ENCODE data around the gene OBSCN.
"Not testable (repeated sequence)": the region's sequence is repeated elsewhere in the genome, so short reads cannot be mapped to it uniquely, and the experiment has no call there.

OBSCN gene

DNA sequence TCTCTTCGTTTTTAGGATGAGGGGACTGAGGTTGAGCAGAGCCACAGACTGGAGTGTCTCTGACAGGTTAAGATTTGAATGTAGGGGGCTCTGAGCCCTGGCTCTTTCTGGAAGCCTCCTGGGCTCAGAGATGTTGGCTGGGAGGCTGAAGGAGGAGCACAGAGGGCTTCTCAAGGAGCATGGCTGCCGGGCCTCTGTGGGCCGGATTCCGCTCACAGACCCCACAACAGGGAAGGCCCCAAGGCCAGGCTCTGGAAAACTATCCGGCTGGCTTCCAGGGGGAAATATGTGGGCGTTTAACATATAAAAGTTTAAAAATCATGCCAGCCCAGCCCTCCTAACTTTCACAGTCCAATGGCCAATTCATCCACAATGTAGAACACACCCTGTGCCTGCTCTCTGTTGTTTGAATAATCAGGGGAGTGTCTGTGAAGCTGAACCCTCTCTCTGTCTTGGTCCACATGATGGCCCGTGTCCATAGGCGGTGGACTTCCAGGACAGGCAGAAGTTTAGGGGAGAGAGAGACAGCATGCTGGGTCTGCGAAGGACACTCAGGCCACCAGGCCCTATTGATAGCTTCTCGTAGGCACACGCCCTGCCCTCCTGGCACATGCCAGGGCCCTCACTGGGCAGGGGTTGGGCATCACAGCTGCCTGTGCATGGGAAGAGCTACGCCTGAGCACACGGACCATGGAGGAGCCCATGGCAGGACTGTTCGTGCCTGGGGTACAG, 10.8 kb downstream of the OBSCN start:
- no peak overlapping the region for H3K27ac ChIP-seq
- TF ChIP-seq, protein P1, sequence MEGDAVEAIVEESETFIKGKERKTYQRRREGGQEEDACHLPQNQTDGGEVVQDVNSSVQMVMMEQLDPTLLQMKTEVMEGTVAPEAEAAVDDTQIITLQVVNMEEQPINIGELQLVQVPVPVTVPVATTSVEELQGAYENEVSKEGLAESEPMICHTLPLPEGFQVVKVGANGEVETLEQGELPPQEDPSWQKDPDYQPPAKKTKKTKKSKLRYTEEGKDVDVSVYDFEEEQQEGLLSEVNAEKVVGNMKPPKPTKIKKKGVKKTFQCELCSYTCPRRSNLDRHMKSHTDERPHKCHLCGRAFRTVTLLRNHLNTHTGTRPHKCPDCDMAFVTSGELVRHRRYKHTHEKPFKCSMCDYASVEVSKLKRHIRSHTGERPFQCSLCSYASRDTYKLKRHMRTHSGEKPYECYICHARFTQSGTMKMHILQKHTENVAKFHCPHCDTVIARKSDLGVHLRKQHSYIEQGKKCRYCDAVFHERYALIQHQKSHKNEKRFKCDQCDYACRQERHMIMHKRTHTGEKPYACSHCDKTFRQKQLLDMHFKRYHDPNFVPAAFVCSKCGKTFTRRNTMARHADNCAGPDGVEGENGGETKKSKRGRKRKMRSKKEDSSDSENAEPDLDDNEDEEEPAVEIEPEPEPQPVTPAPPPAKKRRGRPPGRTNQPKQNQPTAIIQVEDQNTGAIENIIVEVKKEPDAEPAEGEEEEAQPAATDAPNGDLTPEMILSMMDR (conservative IDR thresholded peaks at IDR 0.05) = no peak

DNA sequence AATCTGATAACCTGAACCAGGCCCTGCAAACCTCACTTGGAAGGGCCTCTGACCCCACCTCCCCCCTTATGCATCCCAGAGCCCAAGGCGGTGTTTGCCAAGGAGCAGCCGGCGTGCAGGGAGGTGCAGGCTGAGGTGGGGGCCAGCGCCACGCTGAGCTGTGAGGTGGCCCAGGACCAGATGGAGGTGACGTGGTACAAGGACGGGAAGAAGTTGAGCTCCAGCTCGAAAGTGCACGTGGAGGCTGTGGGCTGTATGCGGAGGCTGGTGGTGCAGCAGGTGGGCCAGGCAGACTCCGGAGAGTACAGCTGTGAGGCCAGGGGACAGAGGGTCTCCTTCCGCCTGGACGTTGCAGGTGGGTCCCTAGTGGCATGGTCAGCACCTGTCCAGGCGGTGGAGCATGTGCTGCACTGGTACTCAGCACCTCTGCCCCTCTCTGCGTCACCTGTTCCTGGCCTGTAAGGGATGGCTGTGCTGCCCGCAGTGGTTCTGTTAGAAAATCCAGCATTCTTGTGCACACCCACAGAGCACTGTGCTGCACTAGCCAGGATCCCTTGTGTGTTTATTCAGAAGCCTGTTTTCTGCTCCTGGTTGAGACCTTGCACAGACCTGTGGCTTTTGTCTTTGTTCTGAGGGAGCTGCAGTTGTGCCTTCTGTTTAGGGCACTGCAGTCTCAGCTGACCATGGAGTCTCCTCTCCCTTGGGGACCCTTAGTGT, 11.6 kb downstream of the OBSCN start:
- H3K27ac ChIP-seq = no peak overlapping the region
- TF ChIP-seq, protein P1 (conservative IDR thresholded peaks at IDR 0.05) = no peak

DNA sequence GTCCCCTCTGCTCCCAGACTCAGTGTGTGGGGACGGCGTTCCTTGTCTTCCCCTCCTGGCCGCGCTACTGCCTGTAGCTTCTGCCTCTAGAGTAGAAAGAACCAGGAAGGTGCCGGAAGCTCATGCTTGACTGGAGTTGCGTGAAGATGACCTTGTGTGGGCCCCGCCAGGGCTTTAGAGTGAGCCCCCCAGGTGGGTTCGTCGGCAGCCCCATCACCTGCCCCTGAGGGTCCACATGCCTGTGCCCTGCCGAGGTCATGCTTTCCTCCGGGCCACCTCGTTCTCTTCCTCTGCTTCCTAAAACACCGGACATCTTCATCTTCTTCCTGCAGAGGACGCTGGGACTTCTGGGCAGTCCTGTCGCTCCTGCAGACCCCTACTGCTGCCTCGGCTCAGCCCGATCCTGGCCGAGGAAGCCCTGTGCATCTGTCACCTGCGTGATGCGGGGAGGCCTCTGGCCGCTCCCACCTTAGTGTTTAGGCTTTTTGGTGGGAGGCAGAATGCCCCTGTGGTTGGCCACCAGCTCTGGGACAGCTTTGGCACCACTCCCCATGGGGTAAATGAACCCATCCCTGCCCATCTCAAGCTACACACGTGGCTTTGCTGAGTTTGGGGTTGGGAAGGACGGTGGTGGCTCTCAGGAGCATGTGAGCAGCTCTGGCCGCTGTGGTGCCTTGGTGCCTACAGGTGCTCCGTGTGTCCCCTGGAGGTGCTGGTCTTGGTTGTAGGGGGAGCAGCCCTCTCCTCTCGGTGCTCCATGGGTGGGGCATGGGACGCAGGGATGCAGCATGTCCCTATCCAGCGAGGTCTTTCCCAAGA, 12.3 kb downstream of the OBSCN start:
- no peak overlapping the region for H3K27ac ChIP-seq
- TF ChIP-seq, protein P1 (conservative IDR thresholded peaks at IDR 0.05) = no peak

DNA sequence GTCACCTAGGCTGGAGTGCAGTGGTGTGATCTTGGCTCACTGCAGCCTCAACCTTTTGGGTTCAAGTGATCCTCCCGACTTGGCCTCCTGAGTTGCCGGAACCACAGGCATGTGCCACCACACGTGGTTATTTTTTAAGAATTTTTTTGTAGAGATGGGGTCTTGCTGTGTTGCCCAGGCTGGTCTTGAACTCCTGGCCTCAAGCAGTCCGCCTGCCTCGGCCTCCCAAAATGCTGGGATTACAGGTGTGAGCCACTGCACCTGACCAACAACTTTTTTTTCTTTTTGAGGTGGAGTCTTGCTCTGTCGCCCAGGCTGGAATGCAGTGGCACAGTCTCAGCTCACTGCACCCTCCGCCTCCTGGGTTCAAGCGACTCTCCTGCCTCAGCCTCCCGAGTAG, 13.3 kb downstream of the OBSCN start:
- not testable (repeated sequence) for H3K27ac ChIP-seq

DNA sequence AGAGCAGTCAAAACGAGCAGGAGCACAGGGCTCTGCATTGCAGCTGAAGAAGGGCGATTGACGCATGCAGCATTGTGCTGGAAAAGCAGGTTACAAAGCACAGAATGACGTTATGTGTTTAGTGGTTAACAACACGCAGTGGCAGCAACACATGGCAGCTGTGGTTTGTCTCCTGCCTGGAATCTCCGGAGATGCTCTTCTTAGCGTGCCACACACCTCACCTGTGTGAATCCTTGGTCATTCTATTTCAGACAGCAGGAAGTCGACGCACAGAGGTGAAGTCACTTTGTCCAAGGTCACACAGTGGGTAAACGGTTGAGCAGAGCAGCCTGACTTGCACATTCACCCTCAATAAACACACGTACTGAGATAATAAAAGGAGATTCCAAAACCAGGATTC, 14.7 kb downstream of the OBSCN start:
- TF ChIP-seq, protein P1 (conservative IDR thresholded peaks at IDR 0.05) = no peak
- no peak overlapping the region for H3K27ac ChIP-seq

DNA sequence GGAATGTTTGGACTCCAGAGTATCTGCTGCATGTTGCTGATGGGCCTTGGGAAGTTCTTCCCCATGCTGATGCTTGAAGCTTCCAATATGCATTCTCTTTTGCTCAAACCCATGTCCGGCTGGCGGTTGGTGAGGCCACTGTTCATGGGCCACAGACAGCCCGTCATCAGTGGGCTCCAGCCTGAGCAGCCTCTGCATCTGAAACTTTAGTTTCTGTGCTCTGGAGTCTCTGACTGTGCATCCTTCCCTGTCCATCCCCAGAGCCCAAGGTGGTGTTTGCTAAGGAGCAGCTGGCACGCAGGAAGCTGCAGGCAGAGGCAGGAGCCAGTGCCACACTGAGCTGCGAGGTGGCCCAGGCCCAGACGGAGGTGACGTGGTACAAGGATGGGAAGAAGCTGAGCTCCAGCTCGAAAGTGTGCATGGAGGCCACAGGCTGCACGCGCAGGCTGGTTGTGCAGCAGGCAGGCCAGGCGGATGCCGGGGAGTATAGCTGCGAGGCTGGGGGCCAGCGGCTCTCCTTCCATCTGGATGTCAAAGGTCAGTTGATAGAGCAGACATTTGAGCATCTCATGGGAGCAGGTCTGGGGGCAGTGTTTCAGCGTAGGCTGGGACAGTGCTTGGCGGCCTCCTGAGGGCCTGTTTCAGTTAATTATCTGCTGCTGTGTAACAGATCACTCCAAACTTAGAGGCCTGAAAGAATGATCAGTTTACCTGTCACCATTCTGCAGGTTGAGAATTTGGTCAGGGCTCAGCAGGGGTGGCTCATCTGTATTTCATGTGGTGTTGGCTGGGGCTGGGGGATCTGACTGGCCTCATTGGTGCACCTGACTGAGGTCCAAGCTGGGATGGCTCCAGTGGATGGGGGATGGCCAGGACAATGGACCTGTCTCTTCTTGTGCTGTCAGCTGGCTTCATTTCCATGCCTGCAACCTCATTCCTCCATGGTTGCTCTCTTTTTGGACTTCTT, 16.6 kb downstream of the OBSCN start:
- H3K27ac ChIP-seq = no peak overlapping the region
- TF ChIP-seq, protein P1 (conservative IDR thresholded peaks at IDR 0.05) = no peak

DNA sequence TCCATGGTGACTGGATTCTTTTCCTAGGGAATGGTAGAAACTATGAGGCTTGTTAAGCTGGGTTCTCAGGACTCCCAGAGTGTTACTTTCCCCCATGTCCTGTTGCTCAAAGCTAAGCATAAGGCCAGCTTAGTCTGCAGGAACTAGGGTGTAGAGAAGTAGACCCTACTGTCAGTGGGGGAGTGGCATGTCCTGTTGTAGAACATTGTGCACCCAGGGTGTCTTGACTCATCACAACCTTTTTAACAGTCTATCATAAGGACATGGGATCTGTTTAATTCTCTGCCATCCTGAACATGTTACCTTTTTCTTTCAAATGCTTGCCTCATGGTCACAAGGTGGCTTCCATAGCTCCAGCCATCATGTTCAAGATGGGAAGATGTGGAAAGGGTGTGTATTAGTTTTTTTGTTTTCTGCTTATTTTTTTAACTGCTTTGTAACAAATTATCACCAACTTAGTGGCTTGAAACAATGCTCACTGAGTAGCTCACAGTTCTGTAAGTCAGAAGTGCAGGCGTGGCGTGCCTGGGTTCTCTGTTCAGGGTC, 17.4 kb downstream of the OBSCN start:
- TF ChIP-seq, protein P1 (conservative IDR thresholded peaks at IDR 0.05) = no peak
- no peak overlapping the region for H3K27ac ChIP-seq

Data from VCaP (cell line).